SK-N-MC (cell line): ENCODE data around the gene PTPN21.

Experiments
- EZH2 ChIP-seq: fragments of 200-600 bp; sonication (generic); IDR thresholded peaks from one replicate; pipeline ENCODE4 v1.6.1; 2017; ENCODE audit warnings: antibody characterized with exemption
- POLR2AphosphoS5 ChIP-seq: IDR thresholded peaks from 2 replicates; pipeline ENCODE4 v1.6.1; 2012; ENCODE audit warnings: mild to moderate bottlenecking, low read depth, low read length, borderline replicate concordance

DNA sequence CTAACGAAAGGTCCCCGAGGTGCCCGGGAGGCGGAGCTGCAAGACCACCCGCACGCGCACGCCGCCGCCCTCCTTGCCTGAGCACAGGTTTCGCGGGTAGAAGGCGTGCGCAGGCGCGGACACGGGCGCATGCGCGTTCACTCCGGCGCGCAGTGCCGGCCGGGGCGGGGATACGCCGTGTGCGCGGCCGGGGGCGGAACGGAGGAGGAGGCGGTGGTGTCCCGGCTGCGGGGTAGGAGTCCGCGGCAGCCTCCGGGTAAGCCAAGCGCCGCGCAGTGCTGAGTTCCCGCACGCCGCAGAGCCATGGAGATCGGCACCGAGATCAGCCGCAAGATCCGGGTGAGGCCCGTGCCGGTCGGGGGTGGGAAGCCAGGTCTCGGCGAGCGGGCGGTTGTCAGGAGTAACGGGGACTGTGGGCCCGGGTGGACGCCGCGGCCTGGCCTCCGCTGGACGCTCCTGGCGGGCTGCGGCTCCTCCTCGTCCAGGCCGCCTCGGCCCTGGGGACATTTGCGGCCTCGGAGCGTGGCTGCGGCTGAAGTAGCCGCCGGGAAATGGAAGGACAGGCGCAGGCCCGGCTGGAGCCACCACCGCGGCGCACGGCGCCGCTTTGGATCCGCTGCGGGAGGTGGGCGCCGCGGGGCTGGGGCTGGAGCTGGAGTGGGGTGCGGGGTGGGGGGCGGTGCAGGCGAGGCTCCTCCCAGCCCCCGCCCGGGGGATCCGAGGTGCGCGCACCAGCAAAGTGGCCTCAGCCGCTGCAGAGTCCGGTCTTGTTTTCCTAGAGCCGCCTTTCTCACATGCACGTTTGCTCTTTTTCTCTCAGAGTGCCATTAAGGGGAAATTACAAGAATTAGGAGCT lies 8.3 kb upstream of the PTPN21 start, which contains the start of gene ZC3H14:
- TF ChIP-seq POLR2AphosphoS5 (peak; percentile 83), EZH2 (no peak)
